Superior temporal gyrus (tissue), 1 donor: ENCODE measurements around the gene CSF1R.

Experiments
- DNase-seq: peaks from one replicate; pipeline ENCODE4 v3.0.0-alpha.2; 2016; ENCODE audit errors: extremely low spot score

The CSF1R gene

GRCh38 chr5:150069672-150070627, 16.4 kb downstream of the CSF1R start:
- DNase-seq: no peak

- no peak for DNase-seq
Observed at GRCh38 chr5:150068961-150069645, 17.3 kb downstream of the CSF1R start.

- no peak for DNase-seq
Observed at GRCh38 chr5:150068472-150068871, 17.9 kb downstream of the CSF1R start.

GRCh38 chr5:150068071-150068470, 18.3 kb downstream of the CSF1R start:
- DNase-seq: no peak

GRCh38 chr5:150067405-150067960, 18.9 kb downstream of the CSF1R start:
- no peak for DNase-seq

GRCh38 chr5:150066901-150067396, 19.4 kb downstream of the CSF1R start:
- DNase-seq: no peak

GRCh38 chr5:150066436-150066835, 19.9 kb downstream of the CSF1R start:
- DNase-seq: no peak

GRCh38 chr5:150065886-150066285, 20.5 kb downstream of the CSF1R start:
- DNase-seq: no peak

GRCh38 chr5:150065346-150065745, 21.0 kb downstream of the CSF1R start:
- DNase-seq: no peak

- no peak for DNase-seq
Observed at GRCh38 chr5:150064681-150065220, 21.6 kb downstream of the CSF1R start.

GRCh38 chr5:150063638-150064037, 22.7 kb downstream of the CSF1R start:
- no peak for DNase-seq

GRCh38 chr5:150062216-150062922, 24.0 kb downstream of the CSF1R start:
- no peak for DNase-seq

- DNase-seq: no peak
Observed at GRCh38 chr5:150061538-150061995, 24.8 kb downstream of the CSF1R start.

- no peak for DNase-seq
Observed at GRCh38 chr5:150060471-150060870, 25.9 kb downstream of the CSF1R start.

GRCh38 chr5:150059623-150060022, 26.7 kb downstream of the CSF1R start:
- DNase-seq: no peak

GRCh38 chr5:150058480-150059126, 27.8 kb downstream of the CSF1R start:
- DNase-seq: peak; percentile 46

- DNase-seq: no peak
Observed at GRCh38 chr5:150057996-150058395, 28.4 kb downstream of the CSF1R start.

GRCh38 chr5:150057511-150057910, 28.8 kb downstream of the CSF1R start:
- DNase-seq: no peak

GRCh38 chr5:150057052-150057451, 29.3 kb downstream of the CSF1R start:
- no peak for DNase-seq

- no peak for DNase-seq
Observed at GRCh38 chr5:150056075-150056443, 30.3 kb downstream of the CSF1R start.
